Ovary (tissue), 9 donors: ENCODE results near the gene NBEA. TPM values are rescaled to one million over a fixed set of nuclear protein-coding genes. Genes with fewer than 3 reads are reported as not detected.
A peak's percentile ranks its signal among the peaks of the same experiment; 100 is the strongest.

ENCODE experiments used
- DNase-seq, 5 donors: peaks; one replicate each; pipeline ENCODE4 v3.0.0-alpha.2; 2019 to 2020
- H3K27ac ChIP-seq, 2 donors: fragments of 200-600 bp; one replicate each; pipeline versions ENCODE4 v1.5.1 to v1.8.0; 2019 to 2022
- H3K27me3 ChIP-seq: fragments of 200-600 bp; one replicate; pipeline ENCODE4 v1.8.0; 2022
- H3K36me3 ChIP-seq: fragments of 200-600 bp; sonication (generic); one replicate; pipeline ENCODE4 v1.5.1; 2019
- H3K4me1 ChIP-seq: one replicate; pipeline ENCODE4 v1.8.1; 2013; ENCODE audit warnings: mild to moderate bottlenecking, moderate library complexity; ENCODE audit not compliant: insufficient read depth
- H3K4me3 ChIP-seq: fragments of 200-600 bp; sonication (generic); one replicate; pipeline ENCODE4 v1.5.1; 2017
- H3K9me3 ChIP-seq, 2 donors: fragments of 200-600 bp in 1 of 2; sonication (generic) in 1 of 2; one replicate each; pipeline versions ENCODE4 v1.5.1 to v1.8.1; 2013 to 2019; ENCODE audit warnings: mild to moderate bottlenecking in 1 of 2, moderate library complexity in 1 of 2
- CTCF ChIP-seq, 3 donors: fragments of 450-650 bp in 2 of 3; fragments of 200-600 bp in 1 of 3; IDR thresholded peaks; one replicate each; pipeline versions ENCODE4 v1.5.1 to v1.8.0; 2016 to 2022; ENCODE audit warnings: antibody characterized with exemption in 3 of 3, mild to moderate bottlenecking in 1 of 3
- EP300 ChIP-seq: sonication (generic); formaldehyde crosslinking; IDR thresholded peaks from one replicate; pipeline ENCODE4 v1.6.1; 2017; ENCODE audit warnings: antibody characterized with exemption
- POLR2A ChIP-seq: fragments of 450-650 bp; IDR thresholded peaks from one replicate; pipeline ENCODE4 v1.6.1; 2017; ENCODE audit warnings: antibody characterized with exemption, mild to moderate bottlenecking, moderate library complexity
- WGBS, 3 donors: extraction: QIAGEN DNeasy Blood & Tissue Kit in 1 of 3; methylation state at CpG; one replicate each; pipeline versions ENCODE4 v1.1.5 to v1.1.7; 2013 to 2017; 5-methylcytosine and 5-hydroxymethylcytosine counted together
- intact Hi-C, 4 donors: fragments of 100-400 bp; cut with DNase I; formaldehyde crosslinking; loops; one replicate each; pipeline versions ENCODE4 v1.11.0 to v1.15.1; 2022 to 2023
- polyA plus RNA-seq, 2 donors: library from polyadenylated mRNA; stranded (reverse); fragments of 200-250 nt in 1 of 2; fragments of 350-450 nt in 1 of 2; fragmentation: Illumina TruSeq in 1 of 2; extraction: RNeasy Lipid Tissue Mini Kit (QIAGEN cat#74804) in 1 of 2; gene quantifications; one replicate each; pipeline ENCODE4 v1.2.3, GENCODE V29; 2013 to 2014
- total RNA-seq, 7 donors: library from RNA; depleted of rRNA in 2 of 7; stranded (reverse); fragments of >200 nt in 2 of 7; fragmentation: NEBNext Ultra II Directional in 3 of 7; extraction: Animal tissue kit (Norgen Biotek cat#: 25700) in 3 of 7; gene quantifications; one replicate each; pipeline versions ENCODE4 v1.1.0 to v1.2.4, GENCODE V29; 2016 to 2023
- donor health status: DM: no; HTN: no; CAD: no; lungs with moderate emphysema.
- donor health status: DM: no; HTN: no; CAD: no.
- donor health status: Bipolar disorder and iron deficiency.
- donor health status: DM: yes; HTN: yes; CAD: no.
- donor health status: DM: no; HTN: no; CAD: no.
- donor health status: DM: yes; HTN: yes; CAD: no.

Gene NBEA
- total and polyA plus RNA-seq, 9 donors: 5.8 to 18.9 (median 16.0) TPM

GRCh38 chr13:35474496-35475211 lies 532.6 kb downstream of the NBEA start:
- WGBS, 3 donors: 52 to 66% (median 63%) methylated on average over 17 of the region's 17 CpGs
- no peaks in the 10 kb centered on the region for H3K4me1 ChIP-seq
- intact Hi-C loops: no loop called here
- peak overlapping the region; percentile 17 for H3K4me3 ChIP-seq
- H3K27me3 ChIP-seq: no peaks in the 10 kb centered on the region
- no peak for DNase-seq
- H3K9me3 ChIP-seq: no peaks in the 10 kb centered on the region
- no peak overlapping the region for H3K27ac ChIP-seq
- H3K36me3 ChIP-seq: no peaks in the 10 kb centered on the region
- TF ChIP-seq POLR2A (no peak), CTCF (IDR thresholded peaks at IDR 0.05) (no peak), EP300 (no peak)

- WGBS, 3 donors: 45 to 54% (median 52%) methylated on average over 47 of the region's 47 CpGs
- no peaks in the 10 kb centered on the region for H3K4me1 ChIP-seq
- peak overlapping the region in 1 of 2 donors; percentile 4 for H3K27ac ChIP-seq
- DNase-seq: peak in 4 of 5 donors; percentile 59 to 75 (median 64)
- intact Hi-C loops: no loop called here
- H3K36me3 ChIP-seq: no peaks in the 10 kb centered on the region
- peak overlapping the region; percentile 17 for H3K4me3 ChIP-seq
- H3K27me3 ChIP-seq: no peaks in the 10 kb centered on the region
- H3K9me3 ChIP-seq: no peaks in the 10 kb centered on the region
- no peak for TF ChIP-seq EP300
- TF ChIP-seq POLR2A: no peak
- TF ChIP-seq CTCF (IDR thresholded peaks at IDR 0.05): no peak
These were observed 533.3 kb downstream of the NBEA start for GRCh38 chr13:35475212-35475959.

- peak within 1 kb of the TSS in 1 of 2 donors; percentile 4 for H3K27ac ChIP-seq
- peak within 1 kb of the TSS; percentile 17 for H3K4me3 ChIP-seq
- H3K27me3 ChIP-seq: no peaks in the 10 kb centered on the region
- no peaks in the 10 kb centered on the region for H3K9me3 ChIP-seq
- intact Hi-C loops: no loop called here
- TF ChIP-seq EP300 (no peak), POLR2A (no peak), CTCF (IDR thresholded peaks at IDR 0.05) (no peak)
- no peaks in the 10 kb centered on the region for H3K36me3 ChIP-seq
- peak in 2 of 5 donors; percentile 27 to 28 for DNase-seq
- no peaks in the 10 kb centered on the region for H3K4me1 ChIP-seq
- 57 to 75% (median 73%) methylated on average over 35 of the region's 35 CpGs for WGBS, 3 donors
These were observed 534.2 kb downstream of the NBEA start, which contains the start of gene MAB21L1 for GRCh38 chr13:35475960-35476943. MAB21L1 (minus strand) TSS chr13:35476689; CDS start chr13:35476138, 551 bp downstream.

GRCh38 chr13:35477386-35477946 lies 535.4 kb downstream of the NBEA start:
- TF ChIP-seq EP300 (no peak), POLR2A (no peak), CTCF (IDR thresholded peaks at IDR 0.05) (no peak)
- no peak overlapping the region for H3K4me3 ChIP-seq
- H3K9me3 ChIP-seq: no peaks in the 10 kb centered on the region
- no peaks in the 10 kb centered on the region for H3K27me3 ChIP-seq
- WGBS, 3 donors: 91 to 94% (median 91%) methylated on average over 5 of the region's 5 CpGs
- H3K4me1 ChIP-seq: no peaks in the 10 kb centered on the region
- H3K27ac ChIP-seq: no peak overlapping the region
- no peaks in the 10 kb centered on the region for H3K36me3 ChIP-seq
- no peak for DNase-seq
- intact Hi-C loops: no loop called here
